Stimulated activated CD4-positive, alpha-beta T cell treated with anti-CD3 and anti-CD28 coated beads, Interleukin-12 subunit alpha, Interleukin-12 subunit beta, amount 100 ng/mL, for 24 hours (primary cell): ENCODE measurements around the gene QSOX2.

Experiments used
- DNase-seq, 2 experiments: peaks; one replicate each; pipeline ENCODE4 v3.0.0-alpha.2; 2020; ENCODE audit warnings: low read depth in 2 of 2

QSOX2 gene

DNA sequence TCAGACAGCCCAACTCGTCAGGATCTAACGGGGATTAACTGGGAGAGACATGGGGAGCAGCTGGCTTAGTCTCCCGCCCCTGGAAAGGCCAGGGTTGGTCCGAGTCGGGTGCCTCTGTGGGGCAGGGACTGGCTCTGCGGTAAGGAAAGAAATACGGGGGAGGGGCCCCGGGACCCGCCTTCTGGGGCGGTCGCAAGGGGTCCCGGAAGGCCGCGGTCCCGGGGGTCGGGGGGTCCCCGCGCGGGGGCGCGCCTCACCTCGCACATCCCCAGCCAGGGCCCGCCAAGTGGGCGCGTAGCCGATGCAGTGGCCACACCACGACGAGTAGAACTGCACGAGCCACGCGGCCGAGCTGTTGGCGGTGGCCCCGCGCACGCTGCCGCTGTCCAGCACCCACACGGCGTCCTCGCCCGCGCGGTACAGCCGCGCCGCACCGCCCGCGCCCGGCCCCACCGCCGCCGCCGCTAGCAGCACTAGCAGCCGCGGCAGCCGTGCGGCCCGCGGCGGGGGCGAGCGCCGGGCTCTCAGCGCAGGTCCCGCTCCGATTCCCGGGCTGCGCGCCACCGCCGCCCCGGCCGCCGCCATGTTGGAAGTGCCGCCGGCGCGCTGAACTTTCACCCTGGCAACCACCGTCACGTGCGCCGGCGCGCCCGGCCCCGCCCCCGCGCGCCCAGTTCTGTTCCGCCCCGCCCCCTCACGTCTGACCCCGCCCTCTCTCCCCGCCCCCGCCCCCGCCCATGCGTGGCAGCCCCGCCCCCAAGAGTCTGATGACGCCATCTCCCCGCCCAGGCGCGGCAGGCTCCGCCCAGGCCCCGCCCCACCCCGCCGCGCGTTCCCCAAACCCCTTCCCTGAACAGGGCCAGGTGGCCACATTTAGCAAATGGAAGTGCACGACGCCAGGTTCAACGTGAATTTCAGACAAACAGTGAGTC, at the start of gene QSOX2:
QSOX2 (minus strand) TSS at position 594 of the 932 bp plus-strand sequence; CDS start at position 585, 9 bp downstream.
- peak; percentile 73 to 74 for DNase-seq

DNA sequence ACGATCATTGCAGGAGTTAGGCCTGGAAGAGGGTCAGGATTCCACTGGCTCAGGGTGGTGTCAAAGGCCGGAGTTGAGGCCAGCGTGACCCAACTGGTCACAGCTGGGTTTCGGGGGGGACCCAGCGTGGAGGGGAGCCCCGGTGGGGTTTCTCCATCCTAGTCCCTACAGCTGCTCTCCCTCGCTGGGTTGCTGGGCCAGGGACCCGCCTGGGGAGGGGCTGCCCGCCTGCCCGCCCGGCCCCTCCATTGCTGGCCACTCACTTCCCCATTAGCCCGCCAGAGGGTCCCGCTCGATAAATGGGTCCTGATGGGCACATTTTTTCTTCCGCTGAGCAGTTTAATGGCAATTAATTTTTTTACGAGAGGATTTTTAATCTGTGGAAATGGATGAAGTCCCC, 49.4 kb upstream of the QSOX2 start:
- no peak for DNase-seq

GRCh38 chr9:136294437-136294836, 48.8 kb upstream of the QSOX2 start:
- no peak for DNase-seq

DNA sequence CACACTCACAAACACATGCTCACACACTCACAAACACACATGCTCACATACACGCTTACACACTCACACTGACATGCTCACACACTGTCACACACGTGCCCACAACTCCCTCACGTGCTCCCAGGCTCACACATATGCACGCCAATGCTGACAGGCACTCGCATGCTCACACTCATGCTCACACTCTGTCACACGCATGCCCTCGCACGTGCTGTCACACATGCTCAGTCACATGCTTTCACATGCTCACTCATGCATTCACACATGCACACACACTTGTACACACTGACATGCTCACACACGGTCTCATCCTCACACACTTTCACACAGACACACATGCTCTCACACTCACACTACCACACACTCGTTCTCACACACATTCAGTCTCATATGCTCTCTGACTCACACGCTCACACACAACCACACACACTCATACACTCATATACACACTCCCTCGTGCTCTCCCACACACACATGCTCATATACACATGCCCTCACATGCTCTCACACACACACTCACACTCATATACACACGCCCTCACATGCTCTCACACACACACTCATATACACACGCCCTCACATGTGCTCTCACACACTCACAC, 48.0 kb upstream of the QSOX2 start:
- no peak for DNase-seq

DNA sequence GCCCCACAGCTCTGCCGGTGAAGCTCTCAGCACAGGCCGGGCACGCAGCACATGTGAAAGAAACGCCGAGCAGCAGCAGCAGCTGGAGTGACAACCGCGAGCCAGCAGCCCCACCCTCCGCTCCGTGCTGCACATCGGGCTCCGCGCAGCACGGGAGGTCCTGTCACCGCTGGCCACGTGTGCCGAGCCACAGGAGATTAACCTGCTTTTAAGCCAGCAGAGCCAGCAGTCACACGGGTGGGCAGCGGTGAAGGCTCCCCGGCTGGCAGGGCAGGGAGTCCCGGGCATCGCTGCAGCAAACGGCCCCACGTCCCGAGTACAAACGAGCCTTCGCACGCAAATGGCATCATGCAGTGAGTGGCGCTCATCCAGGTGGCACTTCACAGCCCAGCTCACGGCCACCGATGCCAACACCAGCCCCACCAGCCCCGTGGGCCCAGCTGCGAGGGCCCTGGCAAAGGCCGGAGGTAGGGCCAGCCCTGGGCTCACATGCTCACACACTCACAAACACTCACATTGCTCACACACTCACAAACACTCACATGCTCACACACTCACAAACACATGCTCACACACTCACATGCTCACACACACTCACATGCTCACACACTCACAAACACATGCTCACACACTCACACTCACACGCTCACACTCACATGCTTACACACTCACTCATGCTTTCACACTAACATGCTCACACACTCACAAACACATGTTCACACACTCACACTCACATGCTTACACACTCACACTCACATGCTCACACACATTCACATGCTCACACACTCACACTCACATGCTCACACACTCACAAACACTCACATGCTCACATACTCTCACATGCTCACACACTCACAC, 47.2 kb upstream of the QSOX2 start:
- DNase-seq: no peak

GRCh38 chr9:136292026-136292538, 46.5 kb upstream of the QSOX2 start:
- DNase-seq: no peak

GRCh38 chr9:136291306-136292025, 45.9 kb upstream of the QSOX2 start:
- no peak for DNase-seq

DNA sequence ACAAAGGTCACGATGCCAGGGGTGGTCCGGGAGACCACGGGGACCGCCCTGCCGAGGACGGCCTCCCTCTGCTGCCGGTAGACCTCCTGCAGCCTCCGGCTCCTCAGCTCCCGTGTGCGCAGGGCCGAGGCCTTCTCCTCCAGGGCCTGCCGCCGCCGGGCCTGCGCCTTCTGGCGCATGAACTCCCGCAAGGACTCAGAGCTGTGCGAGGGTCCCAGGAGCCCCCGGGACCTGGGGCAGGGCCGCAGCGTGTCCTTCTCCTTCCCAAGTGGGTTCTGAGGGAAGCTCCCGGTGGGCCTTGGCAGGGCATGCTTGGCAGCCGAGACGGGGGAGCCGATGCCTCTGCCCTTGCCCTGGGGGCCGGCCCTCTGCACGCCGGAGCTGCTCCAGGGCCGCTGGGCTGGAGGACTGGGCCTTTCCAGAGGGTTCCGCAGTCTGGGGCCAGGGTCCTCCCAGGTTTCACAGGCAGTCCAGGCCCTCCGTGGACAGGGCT, 44.9 kb upstream of the QSOX2 start:
- DNase-seq: no peak

DNA sequence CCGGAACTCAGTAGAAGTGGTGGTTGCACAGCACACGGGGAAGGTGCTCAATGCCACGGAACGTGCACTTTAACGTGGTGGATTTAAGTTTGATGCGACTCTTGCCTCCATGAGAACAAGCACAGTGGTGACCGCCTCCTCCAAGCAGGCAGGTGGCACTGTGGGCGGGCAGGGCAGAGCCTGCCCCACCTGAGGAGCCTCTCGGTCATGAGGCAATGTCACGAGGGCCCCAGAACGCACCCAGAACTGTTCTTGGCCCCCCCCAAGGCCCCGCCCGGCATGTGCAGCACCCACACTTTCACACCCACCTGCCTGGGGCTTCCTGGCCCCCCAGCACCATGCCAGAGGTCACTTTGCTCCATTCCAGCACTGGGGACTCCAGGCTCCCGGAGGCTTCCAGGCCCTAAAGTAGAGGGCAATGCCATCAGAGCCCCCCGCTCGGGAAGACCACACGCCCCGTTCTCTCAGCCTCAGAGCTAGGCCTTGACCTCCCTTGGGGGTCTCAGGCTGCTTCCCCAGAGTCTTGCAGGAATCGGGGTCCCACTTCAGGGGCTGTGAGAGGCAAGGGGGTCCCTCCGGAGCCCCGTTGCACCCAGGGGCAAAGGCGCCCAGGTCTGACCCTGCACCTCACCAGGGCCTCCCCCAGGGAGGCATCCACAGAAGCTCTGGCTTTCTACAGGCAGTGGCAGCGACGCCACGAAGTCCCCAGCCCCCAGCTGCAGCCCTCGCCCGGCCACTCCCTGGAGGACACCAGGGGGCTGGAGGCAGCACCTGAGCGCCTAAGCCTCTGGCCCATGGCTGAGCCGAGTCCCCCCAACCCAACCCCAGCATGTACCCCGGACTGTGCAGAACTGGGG, 44.3 kb upstream of the QSOX2 start:
- no peak for DNase-seq

DNA sequence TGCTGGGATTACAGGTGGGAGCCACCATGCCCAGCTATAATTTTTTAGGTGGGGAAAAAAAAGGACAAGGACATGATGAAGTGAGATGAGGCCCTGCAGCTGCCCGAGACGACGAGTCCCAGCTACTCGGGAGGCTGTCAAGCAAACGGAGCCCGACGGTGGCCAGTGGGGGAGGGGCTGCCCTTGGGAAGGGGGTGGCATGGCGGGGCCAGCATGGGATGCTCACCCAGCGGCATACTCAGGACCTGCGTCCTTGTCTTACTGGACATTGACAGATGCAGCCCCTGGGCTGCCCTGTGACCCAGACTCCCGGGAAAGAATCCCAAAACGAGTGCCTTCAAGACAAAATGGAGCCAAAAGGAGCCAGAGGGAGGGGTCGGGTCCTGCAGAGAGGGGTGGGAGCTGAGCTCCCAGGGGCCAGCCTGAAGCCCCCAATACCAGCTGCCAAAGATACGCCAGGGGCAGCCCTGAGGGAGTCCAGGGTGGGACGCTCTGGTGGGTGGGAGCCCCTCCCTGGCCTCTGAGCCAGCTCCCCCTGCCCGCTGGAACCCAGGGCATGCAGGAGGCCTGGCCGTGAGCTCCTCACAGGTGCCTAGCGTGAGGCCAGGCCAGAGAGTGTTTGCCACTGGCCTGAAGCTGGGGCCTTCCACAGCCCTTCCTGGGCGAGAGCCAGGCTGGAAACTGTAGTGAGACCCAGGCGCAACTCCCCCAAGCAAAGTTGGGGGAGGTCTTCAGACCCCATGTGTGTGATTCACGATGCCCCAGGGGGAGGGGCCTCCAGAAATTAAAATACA, 42.5 kb upstream of the QSOX2 start:
- no peak for DNase-seq

GRCh38 chr9:136286987-136287379, 41.4 kb upstream of the QSOX2 start:
- DNase-seq: no peak

- DNase-seq: no peak
Observed at GRCh38 chr9:136286359-136286986, 40.9 kb upstream of the QSOX2 start.

GRCh38 chr9:136285501-136286358, 40.1 kb upstream of the QSOX2 start:
- DNase-seq: no peak

- no peak for DNase-seq
Observed at GRCh38 chr9:136284951-136285350, 39.3 kb upstream of the QSOX2 start.

DNA sequence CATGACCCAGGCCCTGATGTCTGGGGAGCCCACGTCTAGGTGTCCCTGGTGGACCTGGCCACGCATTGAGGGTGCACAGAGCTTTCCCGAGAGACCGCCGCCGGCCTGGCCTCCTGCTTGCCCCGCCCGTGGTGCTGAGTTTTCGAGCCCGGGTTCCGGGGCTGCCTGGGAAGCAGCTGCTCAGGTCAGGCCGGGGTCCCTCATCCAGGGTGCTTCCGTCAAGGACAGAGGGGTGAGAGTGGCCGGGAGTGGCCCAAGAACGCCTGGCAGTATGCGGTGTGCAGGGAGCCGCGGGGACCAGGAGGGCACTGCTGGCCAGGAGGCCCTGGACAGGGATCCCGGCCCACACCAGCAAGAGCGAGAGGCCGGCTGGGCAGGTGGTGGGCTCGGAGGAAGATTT, 38.7 kb upstream of the QSOX2 start:
- DNase-seq: no peak

- DNase-seq: peak; percentile 55 to 69
Observed at GRCh38 chr9:136283291-136284235, 38.0 kb upstream of the QSOX2 start.
